ENCODE results near the gene CXorf38.

CXorf38 gene, protein sequence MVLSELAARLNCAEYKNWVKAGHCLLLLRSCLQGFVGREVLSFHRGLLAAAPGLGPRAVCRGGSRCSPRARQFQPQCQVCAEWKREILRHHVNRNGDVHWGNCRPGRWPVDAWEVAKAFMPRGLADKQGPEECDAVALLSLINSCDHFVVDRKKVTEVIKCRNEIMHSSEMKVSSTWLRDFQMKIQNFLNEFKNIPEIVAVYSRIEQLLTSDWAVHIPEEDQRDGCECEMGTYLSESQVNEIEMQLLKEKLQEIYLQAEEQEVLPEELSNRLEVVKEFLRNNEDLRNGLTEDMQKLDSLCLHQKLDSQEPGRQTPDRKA

DNA sequence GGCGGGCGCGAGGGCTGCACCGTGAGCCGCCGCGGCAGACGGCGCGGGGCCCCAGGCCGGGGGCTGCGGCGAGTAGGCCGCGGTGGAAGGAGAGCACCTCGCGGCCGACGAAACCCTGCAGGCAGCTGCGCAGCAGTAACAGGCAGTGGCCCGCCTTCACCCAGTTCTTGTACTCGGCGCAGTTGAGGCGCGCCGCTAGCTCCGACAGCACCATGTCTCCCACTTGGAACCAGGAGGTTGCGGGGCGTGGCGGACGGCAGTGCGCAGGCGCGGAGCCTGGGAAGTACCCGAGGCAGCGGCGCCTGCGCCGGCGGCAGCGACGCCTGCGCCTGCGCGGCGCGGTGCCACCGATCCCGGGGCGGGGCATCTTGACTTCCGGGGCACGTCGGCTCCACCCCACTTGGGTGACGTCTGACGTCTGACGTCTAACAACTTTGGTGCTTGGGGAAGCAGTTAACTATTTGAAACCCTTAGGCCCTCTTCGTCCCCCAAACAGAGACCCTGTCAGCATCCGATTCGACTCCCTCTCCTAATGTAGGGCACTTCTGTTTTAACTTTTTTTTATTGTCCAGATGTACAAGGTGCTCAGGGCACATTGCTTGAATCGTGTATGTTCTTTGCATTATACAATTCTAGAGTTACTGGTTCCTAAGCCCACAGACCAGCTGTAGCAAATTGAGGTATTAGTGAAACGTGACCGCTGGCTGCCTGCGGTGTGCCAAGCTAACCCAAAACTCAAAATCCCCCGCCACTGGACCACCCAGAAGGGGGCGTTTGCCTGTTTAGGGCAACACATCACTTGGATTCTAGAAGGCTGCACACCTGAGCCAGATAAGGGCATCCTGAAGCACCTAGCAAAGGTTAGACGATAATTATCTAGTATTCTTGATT lies at the start of gene CXorf38:
CXorf38 (minus strand) TSS at position 255 of the 891 bp plus-strand sequence; CDS start at position 214, 41 bp downstream.
- Histone ChIP-seq H3K4me1 (ENCODE audit: insufficient read depth, low read length) (peaks cover 31% of the 10 kb centered on the region), H3K27me3 (ENCODE audit: control insufficient read depth in 1 of 2, insufficient read depth in 2 of 2, low read length in 2 of 2) (peaks cover 0 to 5% of the 10 kb centered on the region in 2 donors), H3K36me3 (ENCODE audit: insufficient read depth, low read length) (no peaks in the 10 kb centered on the region), H3K4me3 (ENCODE audit: low read depth in 1 of 2, low read length in 2 of 2) (peak within 1 kb of the TSS; percentile 60 to 63), H3K9ac (ENCODE audit: low read length) (peak within 1 kb of the TSS; percentile 65), H3K27ac (ENCODE audit: low read depth, low read length) (peak within 1 kb of the TSS; percentile 87), H3K9me3 (ENCODE audit: low read length) (no peaks in the 10 kb centered on the region)

DNA sequence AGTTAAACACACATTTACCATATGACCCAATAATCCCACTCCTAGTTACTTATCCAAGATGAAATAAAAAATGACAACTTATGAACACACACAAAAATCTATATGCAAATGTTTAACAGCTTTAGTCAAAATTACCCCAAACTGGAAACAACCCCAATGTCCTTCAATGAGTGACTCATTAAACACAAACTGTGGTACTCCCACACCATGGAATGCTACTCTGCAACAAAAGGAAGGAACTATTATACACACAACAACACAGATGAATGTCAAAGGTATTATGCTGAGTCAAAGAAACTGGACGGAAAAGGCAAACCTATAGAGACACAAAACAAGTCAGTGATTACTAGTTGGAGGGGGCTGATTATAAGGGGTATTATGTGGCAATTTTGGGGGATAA lies 47.4 kb upstream of the CXorf38 start:
- Histone ChIP-seq H3K27me3 (ENCODE audit: control insufficient read depth in 1 of 2, insufficient read depth in 2 of 2, low read length in 2 of 2) (no peaks in the 10 kb centered on the region), H3K36me3 (ENCODE audit: insufficient read depth, low read length) (no peaks in the 10 kb centered on the region), H3K27ac (ENCODE audit: low read depth, low read length) (no peak overlapping the region), H3K9ac (ENCODE audit: low read length) (no peak overlapping the region), H3K9me3 (ENCODE audit: low read length) (no peaks in the 10 kb centered on the region), H3K4me3 (ENCODE audit: low read depth in 1 of 2, low read length in 2 of 2) (no peak overlapping the region), H3K4me1 (ENCODE audit: insufficient read depth, low read length) (no peaks in the 10 kb centered on the region)

DNA sequence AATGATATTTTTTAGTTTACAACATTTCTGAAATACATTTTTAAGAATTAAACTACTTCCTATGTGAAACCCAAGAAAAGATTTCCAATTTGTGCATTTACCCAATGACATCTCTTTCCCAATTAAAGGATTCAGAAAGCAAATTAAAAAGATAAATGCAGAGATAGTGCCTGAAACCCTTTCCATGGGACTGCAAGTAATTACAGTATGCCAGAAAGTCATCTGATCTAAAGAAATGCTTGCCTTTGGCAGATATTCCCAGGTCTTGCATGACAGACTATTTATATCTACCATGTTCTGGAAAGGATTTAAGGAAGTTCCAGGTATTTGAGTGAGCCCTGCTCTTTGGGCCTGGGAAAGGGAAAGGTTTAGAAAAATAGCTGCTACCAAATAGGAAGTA lies 41.6 kb upstream of the CXorf38 start:
- no peak overlapping the region for H3K27ac ChIP-seq (ENCODE audit: low read depth, low read length)
- H3K9ac ChIP-seq (ENCODE audit: low read length), result no peak overlapping the region
- no peaks in the 10 kb centered on the region for H3K9me3 ChIP-seq (ENCODE audit: low read length)
- peaks cover 4% of the 10 kb centered on the region for H3K36me3 ChIP-seq (ENCODE audit: insufficient read depth, low read length)
- no peak overlapping the region for H3K4me3 ChIP-seq (ENCODE audit: low read depth in 1 of 2, low read length in 2 of 2)
- H3K4me1 ChIP-seq (ENCODE audit: insufficient read depth, low read length), result no peaks in the 10 kb centered on the region
- H3K27me3 ChIP-seq (ENCODE audit: control insufficient read depth in 1 of 2, insufficient read depth in 2 of 2, low read length in 2 of 2), result peaks cover 0 to 4% of the 10 kb centered on the region in 2 donors

DNA sequence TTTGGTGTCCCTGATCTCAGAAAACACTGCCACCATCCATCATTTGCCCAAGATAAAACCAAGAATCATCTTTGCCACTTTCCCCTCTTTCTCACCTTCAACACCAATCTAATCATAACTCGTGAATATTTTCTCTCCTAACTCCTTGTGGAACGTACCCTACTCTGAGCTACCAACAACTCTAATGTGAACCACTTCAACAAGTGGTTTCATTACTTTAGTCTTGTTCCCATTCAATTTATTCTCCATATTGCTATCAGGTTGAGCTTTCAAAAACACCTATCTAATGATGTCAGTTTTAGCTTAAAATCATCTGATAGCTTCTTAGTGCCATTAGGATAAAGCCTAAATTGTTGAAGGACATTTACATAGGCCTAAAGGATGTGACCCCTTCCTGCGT lies 39.8 kb upstream of the CXorf38 start:
- Histone ChIP-seq H3K4me3 (ENCODE audit: low read depth in 1 of 2, low read length in 2 of 2) (no peak overlapping the region), H3K9ac (ENCODE audit: low read length) (no peak overlapping the region), H3K27me3 (ENCODE audit: control insufficient read depth in 1 of 2, insufficient read depth in 2 of 2, low read length in 2 of 2) (peaks cover 0 to 4% of the 10 kb centered on the region in 2 donors), H3K4me1 (ENCODE audit: insufficient read depth, low read length) (no peaks in the 10 kb centered on the region), H3K9me3 (ENCODE audit: low read length) (no peaks in the 10 kb centered on the region), H3K36me3 (ENCODE audit: insufficient read depth, low read length) (peaks cover 4% of the 10 kb centered on the region), H3K27ac (ENCODE audit: low read depth, low read length) (no peak overlapping the region)

DNA sequence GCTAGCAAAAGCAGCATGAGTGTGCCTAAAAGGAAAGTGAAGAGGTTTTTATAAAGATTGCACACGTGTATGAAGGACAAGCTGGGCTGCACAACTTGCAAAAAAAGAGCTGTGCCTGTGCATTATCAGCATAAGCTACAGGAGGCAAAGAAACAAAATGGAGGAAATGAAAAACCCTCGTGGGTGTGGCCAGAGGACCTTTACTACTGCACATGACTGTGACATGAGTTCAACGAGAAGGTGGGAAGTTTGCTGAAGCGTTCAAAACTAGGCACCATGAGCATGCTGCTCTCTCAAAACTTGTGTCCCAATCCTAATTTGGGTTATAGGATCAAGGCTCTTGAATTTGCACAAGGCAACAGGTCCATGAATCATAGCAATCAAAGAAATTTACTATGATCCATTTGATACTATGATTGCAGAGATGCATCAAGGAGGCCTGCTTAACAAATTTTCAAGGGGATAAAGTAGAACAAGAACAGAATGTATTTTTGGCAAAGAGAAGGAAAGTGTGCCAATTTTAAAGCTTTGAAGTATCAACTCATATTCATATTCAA lies 38.1 kb upstream of the CXorf38 start:
- no peak overlapping the region for H3K4me3 ChIP-seq (ENCODE audit: low read depth in 1 of 2, low read length in 2 of 2)
- H3K27me3 ChIP-seq (ENCODE audit: control insufficient read depth in 1 of 2, insufficient read depth in 2 of 2, low read length in 2 of 2), result peaks cover 0 to 4% of the 10 kb centered on the region in 2 donors
- H3K27ac ChIP-seq (ENCODE audit: low read depth, low read length), result no peak overlapping the region
- peaks cover 6% of the 10 kb centered on the region for H3K36me3 ChIP-seq (ENCODE audit: insufficient read depth, low read length)
- H3K9me3 ChIP-seq (ENCODE audit: low read length), result no peaks in the 10 kb centered on the region
- H3K4me1 ChIP-seq (ENCODE audit: insufficient read depth, low read length), result no peaks in the 10 kb centered on the region
- H3K9ac ChIP-seq (ENCODE audit: low read length), result no peak overlapping the region

DNA sequence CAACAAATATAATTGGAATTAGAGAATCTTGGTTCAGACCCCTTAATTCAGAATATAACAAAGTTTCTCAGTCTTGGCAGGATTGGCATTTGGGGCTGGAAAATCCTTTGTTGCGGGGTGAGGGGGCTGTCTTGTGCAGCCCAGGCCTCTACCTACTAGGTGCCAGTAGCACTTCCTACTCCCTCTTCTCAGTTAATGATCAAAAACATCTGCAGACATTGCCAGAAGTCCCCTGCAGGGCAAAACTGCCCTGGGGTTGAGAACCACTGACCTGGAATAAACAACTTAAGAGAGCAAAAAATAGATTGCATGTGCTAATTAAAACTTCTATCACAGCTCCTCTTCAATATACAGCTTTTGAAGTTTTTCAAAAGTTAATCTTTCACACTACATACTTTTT lies 36.7 kb upstream of the CXorf38 start:
- Histone ChIP-seq H3K4me3 (ENCODE audit: low read depth in 1 of 2, low read length in 2 of 2) (no peak overlapping the region), H3K27me3 (ENCODE audit: control insufficient read depth in 1 of 2, insufficient read depth in 2 of 2, low read length in 2 of 2) (peaks cover 0 to 4% of the 10 kb centered on the region in 2 donors), H3K36me3 (ENCODE audit: insufficient read depth, low read length) (peaks cover 7% of the 10 kb centered on the region), H3K4me1 (ENCODE audit: insufficient read depth, low read length) (no peaks in the 10 kb centered on the region), H3K27ac (ENCODE audit: low read depth, low read length) (no peak overlapping the region), H3K9me3 (ENCODE audit: low read length) (no peaks in the 10 kb centered on the region), H3K9ac (ENCODE audit: low read length) (no peak overlapping the region)

DNA sequence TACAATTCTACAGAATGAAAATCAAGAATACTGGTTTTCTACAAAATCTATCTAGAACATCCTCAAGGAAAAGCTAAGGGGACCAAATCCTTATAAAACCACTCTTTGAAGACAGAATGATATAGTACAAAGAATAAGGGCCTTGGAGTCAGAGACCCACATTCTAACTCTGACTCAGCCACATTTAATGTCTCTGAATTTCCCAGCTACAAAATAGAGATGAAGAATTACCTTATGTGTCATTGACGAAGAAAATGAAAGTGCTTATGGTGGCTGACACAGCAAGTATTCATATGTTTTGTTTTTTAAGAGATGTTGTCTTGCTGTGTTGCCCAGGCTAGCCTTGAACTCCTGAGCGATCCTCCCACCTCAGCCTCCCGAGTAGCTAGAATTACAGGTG lies 35.9 kb upstream of the CXorf38 start:
- H3K9ac ChIP-seq (ENCODE audit: low read length), result no peak overlapping the region
- peaks cover 6% of the 10 kb centered on the region for H3K36me3 ChIP-seq (ENCODE audit: insufficient read depth, low read length)
- H3K27me3 ChIP-seq (ENCODE audit: control insufficient read depth in 1 of 2, insufficient read depth in 2 of 2, low read length in 2 of 2), result peaks cover 0 to 4% of the 10 kb centered on the region in 2 donors
- H3K9me3 ChIP-seq (ENCODE audit: low read length), result no peaks in the 10 kb centered on the region
- no peak overlapping the region for H3K27ac ChIP-seq (ENCODE audit: low read depth, low read length)
- no peak overlapping the region for H3K4me3 ChIP-seq (ENCODE audit: low read depth in 1 of 2, low read length in 2 of 2)
- H3K4me1 ChIP-seq (ENCODE audit: insufficient read depth, low read length), result no peaks in the 10 kb centered on the region

DNA sequence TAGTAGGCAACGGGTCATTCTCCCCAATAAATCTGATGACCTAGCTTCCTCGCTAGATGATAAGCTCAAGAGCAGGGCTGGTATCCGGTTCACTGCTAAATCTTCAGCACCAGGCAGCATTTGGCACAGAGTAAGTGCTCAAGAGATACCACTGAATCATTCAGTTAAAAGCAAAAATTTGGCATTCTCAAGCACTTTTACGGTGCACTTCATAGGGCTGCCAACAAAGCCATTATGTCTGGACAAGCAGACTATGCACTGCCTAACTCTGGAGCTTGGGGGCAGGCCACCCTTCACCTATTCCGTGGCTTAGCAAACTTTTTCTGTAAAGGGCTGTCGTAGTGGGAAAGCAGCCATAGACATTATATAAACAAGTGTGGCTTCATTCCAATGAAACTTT lies 23.8 kb upstream of the CXorf38 start:
- H3K27me3 ChIP-seq (ENCODE audit: control insufficient read depth in 1 of 2, insufficient read depth in 2 of 2, low read length in 2 of 2), result peaks cover 0 to 8% of the 10 kb centered on the region in 2 donors
- no peak overlapping the region for H3K9ac ChIP-seq (ENCODE audit: low read length)
- no peaks in the 10 kb centered on the region for H3K9me3 ChIP-seq (ENCODE audit: low read length)
- peaks cover 12% of the 10 kb centered on the region for H3K36me3 ChIP-seq (ENCODE audit: insufficient read depth, low read length)
- H3K4me1 ChIP-seq (ENCODE audit: insufficient read depth, low read length), result no peaks in the 10 kb centered on the region
- H3K27ac ChIP-seq (ENCODE audit: low read depth, low read length), result no peak overlapping the region
- H3K4me3 ChIP-seq (ENCODE audit: low read depth in 1 of 2, low read length in 2 of 2), result no peak overlapping the region

DNA sequence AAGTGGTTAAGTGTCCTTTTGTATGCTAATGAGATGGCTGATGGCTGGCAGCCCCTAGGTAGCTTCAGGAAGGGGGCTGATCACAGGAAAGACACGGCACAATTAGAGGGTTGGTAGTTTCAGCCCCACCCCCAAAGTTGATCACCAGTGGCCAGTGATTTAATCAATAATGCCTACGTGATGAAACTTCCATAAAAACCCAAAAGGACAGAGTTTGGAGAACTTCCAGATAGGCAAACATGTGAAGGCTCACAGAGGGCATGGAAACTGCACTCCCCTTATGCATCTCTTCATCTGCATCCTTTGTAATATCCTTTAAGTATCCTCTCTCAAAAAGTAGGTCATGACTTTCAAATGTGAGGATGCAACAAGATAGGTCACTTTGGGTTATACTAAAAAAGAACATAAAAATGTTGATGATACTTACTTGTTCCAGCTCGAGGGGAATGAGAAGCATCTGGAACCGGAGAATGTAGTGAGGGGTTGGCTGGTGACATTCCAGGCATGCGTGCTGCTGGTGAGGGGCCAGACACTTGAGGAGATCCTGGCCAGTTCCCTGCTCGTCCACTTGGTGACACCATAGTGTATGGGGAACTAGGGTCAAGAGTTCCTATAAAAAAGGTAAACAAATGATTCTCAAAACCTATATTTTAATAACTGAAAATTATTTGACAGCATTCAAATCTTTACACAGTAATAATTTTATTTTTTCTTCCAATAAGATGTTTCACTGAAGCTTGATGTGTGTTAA lies 16.7 kb upstream of the CXorf38 start:
- Histone ChIP-seq H3K4me1 (ENCODE audit: insufficient read depth, low read length) (no peaks in the 10 kb centered on the region), H3K27me3 (ENCODE audit: control insufficient read depth in 1 of 2, insufficient read depth in 2 of 2, low read length in 2 of 2) (no peaks in the 10 kb centered on the region), H3K36me3 (ENCODE audit: insufficient read depth, low read length) (peaks cover 10% of the 10 kb centered on the region), H3K27ac (ENCODE audit: low read depth, low read length) (no peak overlapping the region), H3K9me3 (ENCODE audit: low read length) (no peaks in the 10 kb centered on the region), H3K4me3 (ENCODE audit: low read depth in 1 of 2, low read length in 2 of 2) (no peak overlapping the region), H3K9ac (ENCODE audit: low read length) (no peak overlapping the region)

DNA sequence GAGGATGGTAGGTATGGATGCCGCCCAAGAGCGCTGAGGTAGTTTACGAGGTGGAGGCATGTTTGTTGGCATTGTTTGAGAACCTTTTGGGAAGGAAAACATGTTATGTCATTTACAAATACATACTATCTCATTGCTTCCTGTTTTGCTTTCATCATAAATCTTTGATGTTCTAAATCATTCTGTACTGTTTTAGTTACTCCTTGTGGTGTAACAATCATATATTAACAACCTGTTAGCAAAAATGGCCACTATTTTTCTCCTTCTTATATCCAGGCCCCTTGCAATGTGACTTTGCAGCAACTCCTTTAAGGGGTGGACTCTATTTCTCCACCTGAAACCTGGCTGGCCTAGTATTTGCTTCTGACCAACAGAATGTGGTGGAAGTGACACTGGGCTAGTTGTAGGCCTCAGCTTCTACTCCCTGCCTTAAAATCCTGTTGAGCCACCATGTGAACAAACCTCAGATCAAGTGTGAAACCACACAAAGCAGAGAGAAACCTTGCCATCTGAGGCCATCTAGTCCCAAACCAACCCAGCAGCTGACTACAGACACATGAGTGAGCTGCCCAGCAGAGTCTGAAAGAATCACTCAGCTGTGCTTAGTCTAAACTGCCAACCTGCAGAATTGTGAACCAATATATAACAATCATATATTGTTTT lies 15.8 kb upstream of the CXorf38 start:
- Histone ChIP-seq H3K9me3 (ENCODE audit: low read length) (no peaks in the 10 kb centered on the region), H3K27ac (ENCODE audit: low read depth, low read length) (no peak overlapping the region), H3K9ac (ENCODE audit: low read length) (no peak overlapping the region), H3K27me3 (ENCODE audit: control insufficient read depth in 1 of 2, insufficient read depth in 2 of 2, low read length in 2 of 2) (no peaks in the 10 kb centered on the region), H3K4me3 (ENCODE audit: low read depth in 1 of 2, low read length in 2 of 2) (no peak overlapping the region), H3K36me3 (ENCODE audit: insufficient read depth, low read length) (peaks cover 10% of the 10 kb centered on the region), H3K4me1 (ENCODE audit: insufficient read depth, low read length) (no peaks in the 10 kb centered on the region)
